MCF 10A (cell line): ENCODE measurements around the gene SGCD. TPM values are rescaled to one million over a fixed set of nuclear protein-coding genes. Genes with fewer than 3 reads are reported as not detected.

Experiments
- BruUV-seq: library from RNA; stranded (reverse); fragments of 400-500 nt; replicated peaks from 2 replicates; lab custom pipeline; 2021; lab: Mats Ljungman, UMichigan
- CTCF ChIA-PET: fragments of 300-600 bp; sonication (Branson Sonifier 250); formaldehyde crosslinking; extraction: SDS; loops from one replicate; lab custom pipeline; 2021; ENCODE audit warnings: antibody characterized with exemption, inconsistent platforms; lab: Yijun Ruan, JAX
- POLR2A ChIA-PET: fragments of 300-600, 350-650 bp; sonication (Branson Sonifier 250); formaldehyde crosslinking; extraction: SDS; loops from one replicate; lab custom pipeline; 2020; ENCODE audit warnings: antibody characterized with exemption, inconsistent platforms; lab: Yijun Ruan, JAX
- DNase-seq: peaks from one replicate; pipeline ENCODE4 v3.0.0-alpha.2; 2018; ENCODE audit not compliant: unreplicated experiment
- H3K27ac Mint-ChIP-seq: one replicate; pipeline ENCODE4 v1.8.0; 2022; ENCODE audit warnings: mild to moderate bottlenecking, low read depth, mixed read lengths; ENCODE audit not compliant: unreplicated experiment
- H3K27me3 Mint-ChIP-seq: one replicate; pipeline ENCODE4 v1.8.0; 2022; ENCODE audit warnings: mixed read lengths; ENCODE audit not compliant: insufficient read depth, unreplicated experiment
- H3K36me3 Mint-ChIP-seq: one replicate; pipeline ENCODE4 v1.8.0; 2022; ENCODE audit warnings: mild to moderate bottlenecking, moderate library complexity, mixed read lengths; ENCODE audit not compliant: insufficient read depth, unreplicated experiment
- H3K4me1 Mint-ChIP-seq: one replicate; pipeline ENCODE4 v1.8.0; 2022; ENCODE audit warnings: mixed read lengths; ENCODE audit not compliant: insufficient read depth, unreplicated experiment
- H3K4me3 Mint-ChIP-seq: one replicate; pipeline ENCODE4 v1.8.0; 2022; ENCODE audit warnings: mild to moderate bottlenecking, moderate library complexity, mixed read lengths; ENCODE audit not compliant: unreplicated experiment
- H3K9me3 Mint-ChIP-seq: one replicate; pipeline ENCODE4 v1.8.0; 2022; ENCODE audit warnings: mixed read lengths; ENCODE audit not compliant: unreplicated experiment
- intact Hi-C: fragments of 100-400 bp; cut with micrococcal nuclease; formaldehyde crosslinking; loops from 2 replicates; pipeline ENCODE4 v1.14.1; 2022
- total RNA-seq: library from RNA; stranded (reverse); gene quantifications from 2 replicates; pipeline ENCODE4 v1.2.3, GENCODE V29; 2022
- TF ChIP-seq, protein P1 (sequence below): fragments of 200-600 bp; IDR thresholded peaks from one replicate; pipeline ENCODE4 v1.8.0; 2022; ENCODE audit warnings: antibody characterized with exemption, mild to moderate bottlenecking; ENCODE audit not compliant: unreplicated experiment

Gene SGCD
- total RNA-seq, 1 experiment from 2014 or later, result 0.14 TPM

DNA sequence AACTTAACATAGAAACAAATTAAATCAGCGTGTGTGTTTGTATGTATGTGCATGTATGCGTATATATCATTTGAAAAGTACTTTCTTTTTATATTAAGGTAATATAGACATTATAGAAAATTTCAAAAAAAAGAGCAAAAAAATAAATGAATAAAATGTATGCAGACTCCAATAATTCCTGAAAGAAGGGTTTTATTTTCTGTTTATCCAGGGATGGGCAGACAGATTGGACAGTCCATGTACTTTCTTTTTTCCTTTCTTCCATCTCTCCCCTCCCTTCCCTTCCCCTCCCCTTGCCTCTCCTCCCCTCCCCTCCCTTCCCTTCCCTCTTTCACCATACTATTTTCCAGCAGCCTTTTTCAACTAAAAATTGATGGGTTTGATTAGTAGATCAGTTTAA, 123.8 kb downstream of the SGCD start:
- H3K27me3 Mint-ChIP-seq, result no peaks in the 10 kb centered on the region
- no peak overlapping the region for H3K4me3 Mint-ChIP-seq
- intact Hi-C loops, result no loop called here
- H3K27ac Mint-ChIP-seq, result no peak overlapping the region
- POLR2A ChIA-PET, result no interaction called here
- BruUV-seq, result no TSS peak
- CTCF ChIA-PET, result interaction anchor here (1.1 kb wide), 1 partner anchor 17 kb away, joined by 3 read pairs; no protein-coding TSS in a partner anchor
- TF ChIP-seq, protein P1, sequence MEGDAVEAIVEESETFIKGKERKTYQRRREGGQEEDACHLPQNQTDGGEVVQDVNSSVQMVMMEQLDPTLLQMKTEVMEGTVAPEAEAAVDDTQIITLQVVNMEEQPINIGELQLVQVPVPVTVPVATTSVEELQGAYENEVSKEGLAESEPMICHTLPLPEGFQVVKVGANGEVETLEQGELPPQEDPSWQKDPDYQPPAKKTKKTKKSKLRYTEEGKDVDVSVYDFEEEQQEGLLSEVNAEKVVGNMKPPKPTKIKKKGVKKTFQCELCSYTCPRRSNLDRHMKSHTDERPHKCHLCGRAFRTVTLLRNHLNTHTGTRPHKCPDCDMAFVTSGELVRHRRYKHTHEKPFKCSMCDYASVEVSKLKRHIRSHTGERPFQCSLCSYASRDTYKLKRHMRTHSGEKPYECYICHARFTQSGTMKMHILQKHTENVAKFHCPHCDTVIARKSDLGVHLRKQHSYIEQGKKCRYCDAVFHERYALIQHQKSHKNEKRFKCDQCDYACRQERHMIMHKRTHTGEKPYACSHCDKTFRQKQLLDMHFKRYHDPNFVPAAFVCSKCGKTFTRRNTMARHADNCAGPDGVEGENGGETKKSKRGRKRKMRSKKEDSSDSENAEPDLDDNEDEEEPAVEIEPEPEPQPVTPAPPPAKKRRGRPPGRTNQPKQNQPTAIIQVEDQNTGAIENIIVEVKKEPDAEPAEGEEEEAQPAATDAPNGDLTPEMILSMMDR, result no peak
- no peaks in the 10 kb centered on the region for H3K4me1 Mint-ChIP-seq
- H3K9me3 Mint-ChIP-seq, result no peaks in the 10 kb centered on the region
- H3K36me3 Mint-ChIP-seq, result no peaks in the 10 kb centered on the region
- no peak for DNase-seq

DNA sequence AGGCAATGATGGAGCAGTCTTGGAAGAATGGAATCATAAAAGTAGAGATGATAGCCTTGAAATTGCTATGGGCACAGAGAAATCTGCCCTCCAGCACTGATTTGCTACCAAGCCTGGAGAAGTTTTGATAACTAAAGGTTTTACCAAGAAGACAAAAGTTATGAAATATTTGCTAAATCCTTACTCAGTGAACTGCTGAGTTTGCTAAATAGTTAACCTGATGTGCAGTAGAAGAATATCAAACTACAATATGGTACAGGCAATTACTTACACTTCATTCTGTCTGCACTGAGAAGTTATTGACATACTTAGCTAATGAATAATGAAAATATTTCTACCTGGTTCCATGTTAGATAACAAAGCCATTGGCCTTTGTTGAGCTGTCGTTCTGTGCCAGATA, 124.5 kb downstream of the SGCD start:
- no peaks in the 10 kb centered on the region for H3K36me3 Mint-ChIP-seq
- intact Hi-C loops, result no loop called here
- no peak overlapping the region for H3K4me3 Mint-ChIP-seq
- TF ChIP-seq, protein P1, result no peak
- no TSS peak for BruUV-seq
- no peaks in the 10 kb centered on the region for H3K9me3 Mint-ChIP-seq
- H3K27me3 Mint-ChIP-seq, result no peaks in the 10 kb centered on the region
- H3K27ac Mint-ChIP-seq, result no peak overlapping the region
- H3K4me1 Mint-ChIP-seq, result no peaks in the 10 kb centered on the region
- DNase-seq, result no peak
- CTCF ChIA-PET, result interaction anchor here (1.2 kb wide), 1 partner anchor 10 kb away, joined by 3 read pairs; no protein-coding TSS in a partner anchor
- POLR2A ChIA-PET, result no interaction called here

DNA sequence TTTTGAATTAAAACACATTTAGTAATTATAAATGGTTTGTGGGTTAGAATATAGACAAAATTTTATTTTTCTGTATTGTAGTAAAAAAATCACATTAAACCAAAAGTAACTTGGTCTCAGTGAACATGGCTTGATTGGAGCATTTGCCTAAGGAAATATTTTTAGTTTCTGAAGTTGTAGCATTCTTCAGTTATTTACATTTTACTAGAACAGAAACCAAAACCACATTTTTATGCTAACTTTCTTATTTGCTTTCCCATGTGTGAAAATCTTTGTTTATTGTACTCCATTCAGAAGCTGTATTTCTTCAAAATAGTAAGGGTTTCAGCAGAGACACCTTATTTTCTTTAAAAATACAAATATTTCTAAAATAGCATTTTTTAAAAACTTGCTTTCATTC, 129.9 kb downstream of the SGCD start:
- Mint-ChIP-seq H3K36me3 (no peaks in the 10 kb centered on the region), H3K4me1 (no peaks in the 10 kb centered on the region), H3K9me3 (no peaks in the 10 kb centered on the region), H3K27ac (no peak overlapping the region), H3K27me3 (no peaks in the 10 kb centered on the region), H3K4me3 (no peak overlapping the region)
- intact Hi-C loops, result no loop called here
- no peak for DNase-seq
- CTCF ChIA-PET, result no interaction called here
- BruUV-seq, result no TSS peak
- TF ChIP-seq, protein P1, result no peak
- POLR2A ChIA-PET, result no interaction called here

DNA sequence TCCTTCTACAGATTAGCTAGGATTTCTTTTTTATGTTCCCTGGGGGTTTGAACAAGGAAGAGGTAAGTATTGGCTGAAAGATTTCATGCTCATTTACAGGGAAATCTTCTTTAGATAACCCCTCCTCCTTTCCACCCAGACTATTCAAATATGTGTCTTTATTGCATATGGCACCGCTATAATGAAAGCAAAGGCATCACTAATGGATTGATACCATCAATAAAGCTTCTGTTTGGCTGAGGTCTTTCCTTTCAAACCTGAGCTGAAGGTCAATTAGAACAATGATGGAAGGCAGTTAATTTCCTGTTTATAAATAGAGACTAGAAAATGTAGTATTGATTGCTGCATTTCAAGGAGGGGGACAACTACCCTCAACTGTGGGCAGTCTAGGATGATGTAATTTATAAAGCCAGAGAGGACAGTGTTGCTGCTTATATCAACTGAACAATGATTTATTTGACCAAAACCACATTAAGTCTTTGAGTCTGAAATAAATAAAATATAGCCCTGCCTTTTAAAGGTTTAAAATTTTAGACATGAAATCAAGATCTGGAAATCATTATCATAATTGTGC, 132.9 kb downstream of the SGCD start:
- no peak for DNase-seq
- no peaks in the 10 kb centered on the region for H3K36me3 Mint-ChIP-seq
- no peak overlapping the region for H3K4me3 Mint-ChIP-seq
- TF ChIP-seq, protein P1, result no peak
- CTCF ChIA-PET, result no interaction called here
- H3K9me3 Mint-ChIP-seq, result no peaks in the 10 kb centered on the region
- no peaks in the 10 kb centered on the region for H3K27me3 Mint-ChIP-seq
- BruUV-seq, result no TSS peak
- intact Hi-C loops, result no loop called here
- H3K27ac Mint-ChIP-seq, result no peak overlapping the region
- H3K4me1 Mint-ChIP-seq, result no peaks in the 10 kb centered on the region
- POLR2A ChIA-PET, result interaction anchor here (0.5 to 1.4 kb wide), 2 partner anchors 11 to 496 kb away, joined by 3 to 4 read pairs; no protein-coding TSS in a partner anchor
